HG02798 (cell line): ENCODE results near the gene RPL7L1.

ENCODE experiments used
- ATAC-seq: cut with Tn5 transposase; IDR thresholded peaks from one replicate; pipeline ENCODE4 v1.9.1; 2021; ENCODE audit warnings: mild to moderate bottlenecking; ENCODE audit not compliant: unreplicated experiment, poor library complexity

The RPL7L1 gene

GRCh38 chr6:42928986-42929820, 49.8 kb downstream of the RPL7L1 start, which contains the start of gene CNPY3:
CNPY3 (plus strand) TSS chr6:42929480; CDS start chr6:42929571, 91 bp downstream.
- peak; percentile 86 for ATAC-seq

- peak; percentile 51 for ATAC-seq
Observed at GRCh38 chr6:42929821-42930360, 50.5 kb downstream of the RPL7L1 start.

GRCh38 chr6:42932412-42932811, 53.0 kb downstream of the RPL7L1 start:
- no peak for ATAC-seq

DNA sequence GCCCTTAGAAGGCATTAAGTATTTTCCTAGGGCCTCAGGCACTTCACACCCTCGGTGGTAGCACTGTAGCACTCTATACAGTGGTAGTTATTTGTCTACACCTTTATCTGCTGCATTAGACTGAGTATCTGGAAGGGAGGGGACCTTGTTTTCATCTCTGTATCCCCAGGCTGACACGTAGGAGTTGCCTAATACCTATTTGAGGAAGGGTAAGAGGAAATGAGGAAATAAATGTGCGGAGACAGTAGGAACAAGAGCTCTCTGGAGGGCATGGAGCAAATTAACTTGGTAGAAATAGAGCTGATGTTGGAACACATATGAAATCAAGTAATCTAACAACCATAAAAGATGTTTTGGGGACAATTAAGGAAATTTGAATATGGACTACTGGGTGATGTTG, 53.8 kb downstream of the RPL7L1 start:
- ATAC-seq, result no peak

DNA sequence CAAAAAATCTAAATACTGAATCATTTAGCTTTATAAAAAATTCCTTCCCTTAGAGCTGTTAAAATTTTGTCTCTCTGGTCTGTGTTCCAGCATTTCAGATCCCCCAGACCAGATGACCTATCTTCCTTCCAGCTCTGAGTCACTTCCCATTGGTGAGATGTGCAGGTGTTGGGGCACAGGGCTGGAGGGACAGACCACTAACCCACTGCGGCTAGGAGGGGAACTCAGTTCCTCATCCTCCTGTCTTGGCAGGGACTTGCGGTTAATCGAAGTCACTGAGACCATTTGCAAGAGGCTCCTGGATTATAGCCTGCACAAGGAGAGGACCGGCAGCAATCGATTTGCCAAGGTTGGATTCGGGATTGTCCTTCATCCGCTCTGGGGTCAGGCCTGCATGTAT, 55.9 kb downstream of the RPL7L1 start:
- no peak for ATAC-seq

DNA sequence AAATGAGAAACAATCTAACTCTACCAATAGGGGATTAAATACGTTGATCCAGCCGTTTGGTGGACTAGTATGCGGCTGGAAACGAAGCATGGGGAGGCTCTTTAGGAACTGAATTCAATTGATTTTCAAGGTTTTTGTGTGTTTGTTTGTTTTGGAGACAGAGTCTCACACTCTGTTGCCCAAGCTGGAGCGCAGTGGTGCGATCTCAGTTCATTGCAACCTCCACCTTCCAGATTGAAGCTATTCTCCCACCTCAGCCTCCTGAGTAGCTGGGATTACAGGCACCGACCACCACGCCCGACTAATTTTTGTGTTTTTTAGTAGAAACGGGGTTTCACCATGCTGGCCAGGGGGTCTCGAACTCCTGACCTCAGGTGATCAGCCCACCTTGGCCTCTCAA, 57.0 kb downstream of the RPL7L1 start:
- ATAC-seq, result no peak

DNA sequence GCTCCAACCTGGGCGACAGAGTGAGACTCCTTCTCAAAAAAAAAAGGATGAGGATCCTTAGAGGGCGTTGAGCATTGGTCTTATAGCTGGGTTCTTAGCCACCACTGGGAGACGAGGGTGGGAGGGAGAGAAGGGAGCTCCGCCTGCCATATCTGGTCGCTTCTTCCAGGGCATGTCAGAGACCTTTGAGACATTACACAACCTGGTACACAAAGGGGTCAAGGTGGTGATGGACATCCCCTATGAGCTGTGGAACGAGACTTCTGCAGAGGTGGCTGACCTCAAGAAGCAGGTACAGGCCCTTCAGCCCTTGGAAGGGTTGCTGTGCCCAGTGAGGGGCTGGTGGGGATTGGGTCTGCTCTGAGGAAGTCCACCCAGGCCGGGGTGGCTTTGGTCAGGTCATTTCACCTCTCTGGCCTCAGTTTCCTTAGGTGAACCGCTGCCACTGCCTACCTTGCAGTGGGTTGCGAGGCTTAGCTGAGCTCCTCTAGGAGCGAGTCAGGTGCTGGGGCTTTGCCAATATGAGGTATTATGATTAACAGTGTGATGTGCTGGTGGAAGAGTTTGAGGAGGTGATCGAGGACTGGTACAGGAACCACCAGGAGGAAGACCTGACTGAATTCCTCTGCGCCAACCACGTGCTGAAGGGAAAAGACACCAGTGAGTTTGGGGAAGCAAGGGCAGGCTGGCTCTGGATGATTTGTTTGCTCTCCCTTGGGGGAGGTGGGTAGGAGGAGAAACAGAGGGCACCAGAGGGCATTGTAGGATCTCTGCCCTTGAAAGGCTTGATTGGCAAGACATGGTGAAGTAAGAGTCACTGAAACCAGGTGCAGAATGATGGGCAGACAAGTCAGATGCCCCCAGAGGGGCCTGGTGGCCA, 58.4 kb downstream of the RPL7L1 start:
- ATAC-seq, result no peak

DNA sequence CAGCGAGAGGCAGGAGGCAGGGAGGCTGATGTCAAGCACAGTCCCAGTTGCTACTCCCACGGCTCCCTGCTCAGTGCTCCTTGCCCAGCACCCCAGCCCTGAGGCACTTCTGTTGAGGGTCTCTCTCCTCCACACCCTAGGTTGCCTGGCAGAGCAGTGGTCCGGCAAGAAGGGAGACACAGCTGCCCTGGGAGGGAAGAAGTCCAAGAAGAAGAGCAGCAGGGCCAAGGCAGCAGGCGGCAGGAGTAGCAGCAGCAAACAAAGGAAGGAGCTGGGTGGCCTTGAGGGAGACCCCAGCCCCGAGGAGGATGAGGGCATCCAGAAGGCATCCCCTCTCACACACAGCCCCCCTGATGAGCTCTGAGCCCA, 59.0 kb downstream of the RPL7L1 start:
- ATAC-seq, result no peak

DNA sequence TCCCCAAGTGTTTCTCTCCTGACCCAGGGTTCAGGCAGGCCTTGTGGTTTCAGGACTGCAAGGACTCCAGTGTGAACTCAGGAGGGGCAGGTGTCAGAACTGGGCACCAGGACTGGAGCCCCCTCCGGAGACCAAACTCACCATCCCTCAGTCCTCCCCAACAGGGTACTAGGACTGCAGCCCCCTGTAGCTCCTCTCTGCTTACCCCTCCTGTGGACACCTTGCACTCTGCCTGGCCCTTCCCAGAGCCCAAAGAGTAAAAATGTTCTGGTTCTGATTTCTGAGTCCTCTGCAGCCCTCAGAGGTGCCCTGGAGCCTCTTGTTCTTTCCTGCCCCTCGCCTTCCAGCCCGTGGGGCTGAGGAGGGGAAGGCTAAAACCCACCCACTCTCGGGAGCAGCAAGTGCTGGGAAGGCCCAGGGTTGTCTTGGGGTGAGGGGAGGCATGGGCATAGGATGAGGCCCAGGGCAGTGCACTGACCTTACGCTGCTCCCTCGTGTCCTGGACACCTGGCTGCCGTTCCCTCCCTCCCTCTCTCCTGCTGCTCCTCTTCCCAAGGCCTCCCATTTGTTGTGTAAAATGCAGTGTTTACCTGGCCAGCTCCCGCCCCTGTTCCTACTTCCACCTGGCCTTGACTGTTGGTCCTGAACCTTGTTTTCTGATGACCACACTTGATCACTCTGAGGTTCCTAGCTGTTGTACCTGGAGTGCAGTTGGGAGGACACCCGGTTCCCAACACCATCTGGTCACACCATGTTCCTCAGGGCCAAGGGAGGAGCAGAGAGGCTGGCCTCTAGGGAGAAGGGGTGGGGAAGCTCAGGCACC, 59.8 kb downstream of the RPL7L1 start:
- no peak for ATAC-seq
